ENCODE results near the gene USP20.

The USP20 gene

GRCh38 chr9:129823935-129824601 is 11.2 kb upstream of the USP20 start, which contains the start of gene TOR1A:
TOR1A (minus strand) TSS chr9:129824136; CDS start chr9:129824085, 51 bp downstream.
- peak; percentile 89 to 94 for DNase-seq

- no peak for DNase-seq
These were observed 8.9 kb upstream of the USP20 start for GRCh38 chr9:129826344-129826743.

- no peak for DNase-seq
These were observed 8.5 kb upstream of the USP20 start for GRCh38 chr9:129826759-129827158.

GRCh38 chr9:129828051-129828450 is 7.2 kb upstream of the USP20 start:
- DNase-seq, result no peak

- no peak for DNase-seq
These were observed 6.3 kb upstream of the USP20 start for GRCh38 chr9:129828969-129829368.

- DNase-seq, result peak in 1 of 2 donors; percentile 31
These were observed 2.3 kb upstream of the USP20 start for GRCh38 chr9:129832982-129833381.

GRCh38 chr9:129834489-129835127 is 650 bp upstream of the USP20 start:
- peak in 1 of 2 donors; percentile 16 for DNase-seq

GRCh38 chr9:129835860-129836223 is 584 bp downstream of the USP20 start:
- DNase-seq, result no peak

- no peak for DNase-seq
These were observed 1.2 kb downstream of the USP20 start for GRCh38 chr9:129836311-129837007.

- peak; percentile 60 to 82 for DNase-seq
These were observed 3.5 kb downstream of the USP20 start for GRCh38 chr9:129838707-129839259.

GRCh38 chr9:129839324-129840023 is 4.2 kb downstream of the USP20 start:
- peak in 1 of 2 donors; percentile 7 for DNase-seq

GRCh38 chr9:129840034-129840433 is 4.8 kb downstream of the USP20 start:
- DNase-seq, result no peak

- no peak for DNase-seq
These were observed 5.8 kb downstream of the USP20 start for GRCh38 chr9:129841071-129841470.

- DNase-seq, result no peak
These were observed 10.1 kb downstream of the USP20 start for GRCh38 chr9:129845373-129845772.

- DNase-seq, result no peak
These were observed 13.6 kb downstream of the USP20 start for GRCh38 chr9:129848712-129849441.

- no peak for DNase-seq
These were observed 14.6 kb downstream of the USP20 start for GRCh38 chr9:129849901-129850300.

- no peak for DNase-seq
These were observed 15.7 kb downstream of the USP20 start for GRCh38 chr9:129850821-129851550.

- DNase-seq, result no peak
These were observed 16.6 kb downstream of the USP20 start for GRCh38 chr9:129851821-129852220.

GRCh38 chr9:129852579-129852978 is 17.3 kb downstream of the USP20 start:
- DNase-seq, result no peak

- DNase-seq, result no peak
These were observed 18.4 kb downstream of the USP20 start for GRCh38 chr9:129853614-129854013.

GRCh38 chr9:129854588-129855110 is 19.4 kb downstream of the USP20 start:
- DNase-seq, result no peak
